Measurements from ENCODE around the gene LRFN4. TPM values are rescaled to one million over a fixed set of nuclear protein-coding genes. Genes with fewer than 3 reads are reported as not detected.

LRFN4 gene
- total RNA-seq, 1 experiment from 2014 or later, result 66.7 TPM

DNA sequence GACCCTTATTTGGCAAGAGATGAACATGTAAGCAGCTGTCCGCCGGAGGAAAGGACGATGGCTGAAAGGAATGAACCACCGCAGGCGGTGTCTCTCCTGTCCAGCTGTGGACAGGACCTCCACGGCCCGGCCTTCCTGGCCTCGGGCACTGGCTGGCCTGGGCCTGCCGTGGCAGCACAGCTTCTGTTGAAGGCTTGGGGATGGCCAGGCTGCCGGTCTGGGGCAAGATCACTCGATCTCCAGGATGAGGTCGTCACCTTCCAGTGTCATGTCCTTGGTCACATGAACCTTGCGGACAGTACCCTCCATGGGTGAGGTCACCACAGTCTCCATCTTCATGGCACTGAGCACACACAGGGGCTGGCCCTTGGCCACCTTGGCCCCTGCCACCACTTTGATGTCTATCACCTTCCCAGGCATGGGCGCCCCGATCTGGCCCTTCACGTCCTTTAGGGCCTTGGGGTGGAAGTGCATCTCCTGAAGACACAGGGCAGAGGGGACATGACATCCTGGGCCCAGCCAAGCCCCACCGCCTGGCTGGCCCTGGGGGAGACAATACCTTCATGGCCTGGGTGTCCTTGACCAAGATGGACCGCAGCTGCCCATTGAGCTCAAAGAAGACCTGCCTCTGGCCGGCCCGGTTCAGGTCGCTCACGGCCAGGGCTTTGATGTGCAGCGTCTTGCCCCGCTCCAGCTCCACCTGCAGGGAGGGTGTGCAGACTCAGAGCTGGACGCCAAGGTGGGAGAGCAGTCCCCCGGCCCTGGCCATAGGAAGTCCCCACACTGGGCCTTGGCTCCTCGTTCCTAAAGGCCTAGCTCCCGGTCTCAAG is 8.0 kb upstream of the LRFN4 start:
- H4K5ac ChIP-seq (ENCODE audit: insufficient read length, low read depth, low read length), result no peak overlapping the region
- H3K9me3 ChIP-seq (ENCODE audit: control insufficient read depth, low read depth, low read length), result no peaks in the 10 kb centered on the region
- no peaks in the 10 kb centered on the region for H3K9me3 Mint-ChIP-seq
- no peak overlapping the region for H2BK120ac ChIP-seq (ENCODE audit: low read depth, low read length, poor library complexity, severe bottlenecking)
- no peak overlapping the region for H3T11ph ChIP-seq (ENCODE audit: low read length)
- H3K4me2 ChIP-seq (ENCODE audit: insufficient read depth, insufficient read length, low read length), result no peak overlapping the region
- no peak overlapping the region for H4K91ac ChIP-seq (ENCODE audit: insufficient read length, low read depth, low read length)
- no peak overlapping the region for H3K14ac ChIP-seq (ENCODE audit: insufficient read depth, low read length)
- no peaks in the 10 kb centered on the region for H3K27me3 ChIP-seq (ENCODE audit: insufficient read depth, low read length)
- no peak overlapping the region for H2AK5ac ChIP-seq (ENCODE audit: insufficient read length, low read length)
- no peak overlapping the region for H2BK12ac ChIP-seq (ENCODE audit: insufficient read length, low read depth, low read length)
- no peak overlapping the region for H3K4ac ChIP-seq (ENCODE audit: low read depth, low read length)
- no peak overlapping the region for H2BK20ac ChIP-seq (ENCODE audit: low read depth, low read length, poor library complexity, severe bottlenecking)
- no peak overlapping the region for H2BK5ac ChIP-seq (ENCODE audit: insufficient read length, low read length)
- TF ChIP-seq CTCF (conservative IDR thresholded peaks at IDR 0.05), result no peak
- no peaks in the 10 kb centered on the region for H3K23me2 ChIP-seq (ENCODE audit: insufficient read length, low read depth, low read length, poor library complexity, severe bottlenecking)
- DNase-seq, result no peak
- no peak overlapping the region for H4K8ac ChIP-seq (replicated peaks; ENCODE audit: insufficient read length, low read depth, low read length)
- H4K20me1 ChIP-seq (ENCODE audit: control insufficient read depth, insufficient read depth, insufficient read length), result no peaks in the 10 kb centered on the region
- peaks cover 11 to 15% of the 10 kb centered on the region in 2 experiments for H3K4me1 Mint-ChIP-seq
- H3K36me3 Mint-ChIP-seq (ENCODE audit: insufficient read depth in 1 of 3, low read depth in 3 of 3), result peaks cover 8 to 42% (median 35%) of the 10 kb centered on the region in 3 experiments
- H3K23ac ChIP-seq (ENCODE audit: insufficient read length, low read depth, low read length), result no peak overlapping the region
- WGBS (ENCODE audit: extremely low coverage, insufficient read length, low lambda C conversion rate), result no CpG with 5 or more reads among the region's 28 CpGs
- H3K79me2 ChIP-seq (ENCODE audit: insufficient read depth, low read length), result peaks cover 8% of the 10 kb centered on the region; the same call in 1 of the 2 replicates
- no peak overlapping the region for H3K9ac ChIP-seq (ENCODE audit: extremely low read depth, insufficient read length, low read length)
- H2BK15ac ChIP-seq (ENCODE audit: low read depth, low read length), result no peak overlapping the region
- no peak overlapping the region for H3K27ac ChIP-seq (ENCODE audit: insufficient read length, low read depth, low read length)
- peaks cover 7% of the 10 kb centered on the region for H3K79me1 ChIP-seq (ENCODE audit: insufficient read depth, low read depth, low read length, poor library complexity, severe bottlenecking)
- H3K4me1 ChIP-seq (ENCODE audit: insufficient read depth, low read length), result no peaks in the 10 kb centered on the region
- H3K4me3 Mint-ChIP-seq, result no peak overlapping the region
- no peak overlapping the region for H2AFZ ChIP-seq (ENCODE audit: low read length)
- H3K27me3 Mint-ChIP-seq (ENCODE audit: low read depth), result peaks cover 3% of the 10 kb centered on the region; the same call in 1 of the 2 replicates
- no peak overlapping the region for H3K56ac ChIP-seq (ENCODE audit: insufficient read length, low read depth, low read length)
- no peak overlapping the region for H3K18ac ChIP-seq (ENCODE audit: insufficient read length, low read depth, low read length)
- H3K27ac Mint-ChIP-seq, result no peak overlapping the region

All from H9 (cell line).